Vagina (tissue), 2 donors: ENCODE results near the gene TUBE1. TPM values are rescaled to one million over a fixed set of nuclear protein-coding genes. Genes with fewer than 3 reads are reported as not detected.
"Not testable (repeated sequence)": the region's sequence is repeated elsewhere in the genome, so short reads cannot be mapped to it uniquely, and the experiment has no call there.

Source experiments
- DNase-seq, 2 donors: peaks; one replicate each; pipeline ENCODE4 v3.0.0-alpha.2; 2017; ENCODE audit errors: extremely low spot score in 2 of 2
- H3K27ac ChIP-seq: fragments of 200-600 bp; sonication (generic); one replicate; pipeline ENCODE4 v1.5.1; 2019
- H3K27me3 ChIP-seq: fragments of 200-600 bp; sonication (generic); one replicate; pipeline ENCODE4 v1.5.1; 2019
- H3K36me3 ChIP-seq, 2 donors: fragments of 200-600 bp; sonication (generic); one replicate each; pipeline ENCODE4 v1.5.1; 2017 to 2019
- H3K4me1 ChIP-seq: fragments of 200-600 bp; sonication (generic); one replicate; pipeline ENCODE4 v1.5.1; 2019
- H3K4me3 ChIP-seq, 2 donors: fragments of 200-600 bp; sonication (generic); 1 replicate in 1 of 2; 2 replicates in 1 of 2; pipeline ENCODE4 v1.5.1; 2016 to 2019
- H3K9me3 ChIP-seq: fragments of 200-600 bp; sonication (generic); one replicate; pipeline ENCODE4 v1.5.1; 2019
- POLR2A ChIP-seq, 2 donors: fragments of 450-650 bp; IDR thresholded peaks; one replicate each; pipeline ENCODE4 v1.6.1; 2017; ENCODE audit warnings: antibody characterized with exemption in 2 of 2, mild to moderate bottlenecking in 2 of 2, moderate library complexity in 2 of 2
- POLR2AphosphoS5 ChIP-seq, 2 donors: sonication (generic); formaldehyde crosslinking; IDR thresholded peaks; one replicate each; pipeline ENCODE4 v1.9.0; 2017; ENCODE audit warnings: antibody characterized with exemption in 2 of 2, mild to moderate bottlenecking in 2 of 2, low read depth in 1 of 2; ENCODE audit not compliant: insufficient read depth in 1 of 2
- intact Hi-C: fragments of 100-400 bp; cut with DNase I; formaldehyde crosslinking; loops from one replicate; pipeline ENCODE4 v1.15.1; 2023
- total RNA-seq: library from RNA; depleted of rRNA; stranded (reverse); fragments of >200 nt; gene quantifications from one replicate; pipeline ENCODE4 v1.2.3, GENCODE V29; 2016
- TF ChIP-seq, protein P1 (sequence below), 3 experiments: fragments of 450-650 bp in 2 of 3; fragments of 200-600 bp in 1 of 3; sonication (generic) in 1 of 3; IDR thresholded peaks; one replicate each; pipeline ENCODE4 v1.5.1; 2017 to 2019; ENCODE audit warnings: antibody characterized with exemption in 3 of 3, mild to moderate bottlenecking in 2 of 3, moderate library complexity in 2 of 3

TUBE1 gene
- total RNA-seq, 1 donor from 2014 or later, result 38.8 TPM

DNA sequence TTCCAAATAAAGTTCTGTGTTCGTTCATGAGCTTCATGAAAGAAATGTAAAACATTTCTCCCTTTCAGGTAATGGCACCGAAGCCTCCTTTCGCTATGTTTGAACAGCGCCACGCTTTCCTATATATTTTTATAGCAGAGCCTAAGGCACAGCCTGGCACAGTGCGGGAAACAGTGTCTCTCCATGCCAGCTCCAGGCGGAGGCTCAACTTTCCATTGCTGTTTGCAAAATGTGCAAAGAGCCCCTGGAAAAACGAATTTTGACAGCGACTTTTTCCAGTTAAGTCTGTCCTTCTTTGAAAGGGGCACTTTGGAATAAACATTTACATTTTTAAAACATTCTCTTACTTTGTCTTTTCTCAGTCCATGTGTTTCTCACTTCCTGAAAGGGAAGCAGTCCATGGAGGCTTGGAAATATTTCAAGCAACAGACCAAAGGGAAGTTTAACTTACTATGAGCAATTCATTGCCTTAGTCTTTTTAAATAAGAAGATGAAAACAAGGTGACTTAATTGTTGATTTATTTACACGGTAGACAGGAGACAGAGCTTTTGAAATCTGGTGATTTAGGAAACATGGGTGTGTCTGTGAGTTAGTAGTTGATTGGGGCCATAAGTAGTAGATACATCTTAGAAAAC lies 32.6 kb downstream of the TUBE1 start:
- Histone ChIP-seq H3K9me3 (no peaks in the 10 kb centered on the region), H3K36me3 (no peaks in the 10 kb centered on the region), H3K27ac (no peak overlapping the region), H3K4me3 (no peak overlapping the region), H3K4me1 (no peaks in the 10 kb centered on the region), H3K27me3 (no peaks in the 10 kb centered on the region)
- intact Hi-C loops, result loop anchor here (10.0 kb wide), 1 partner anchor 800 kb away; a partner anchor contains a TSS
- no peak for TF ChIP-seq POLR2A (IDR thresholded peaks at IDR 0.05)
- TF ChIP-seq, protein P1, sequence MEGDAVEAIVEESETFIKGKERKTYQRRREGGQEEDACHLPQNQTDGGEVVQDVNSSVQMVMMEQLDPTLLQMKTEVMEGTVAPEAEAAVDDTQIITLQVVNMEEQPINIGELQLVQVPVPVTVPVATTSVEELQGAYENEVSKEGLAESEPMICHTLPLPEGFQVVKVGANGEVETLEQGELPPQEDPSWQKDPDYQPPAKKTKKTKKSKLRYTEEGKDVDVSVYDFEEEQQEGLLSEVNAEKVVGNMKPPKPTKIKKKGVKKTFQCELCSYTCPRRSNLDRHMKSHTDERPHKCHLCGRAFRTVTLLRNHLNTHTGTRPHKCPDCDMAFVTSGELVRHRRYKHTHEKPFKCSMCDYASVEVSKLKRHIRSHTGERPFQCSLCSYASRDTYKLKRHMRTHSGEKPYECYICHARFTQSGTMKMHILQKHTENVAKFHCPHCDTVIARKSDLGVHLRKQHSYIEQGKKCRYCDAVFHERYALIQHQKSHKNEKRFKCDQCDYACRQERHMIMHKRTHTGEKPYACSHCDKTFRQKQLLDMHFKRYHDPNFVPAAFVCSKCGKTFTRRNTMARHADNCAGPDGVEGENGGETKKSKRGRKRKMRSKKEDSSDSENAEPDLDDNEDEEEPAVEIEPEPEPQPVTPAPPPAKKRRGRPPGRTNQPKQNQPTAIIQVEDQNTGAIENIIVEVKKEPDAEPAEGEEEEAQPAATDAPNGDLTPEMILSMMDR (IDR thresholded peaks at IDR 0.05), result no peak
- TF ChIP-seq POLR2AphosphoS5 (IDR thresholded peaks at IDR 0.05; ENCODE audit: insufficient read depth in 1 of 2, low read depth in 1 of 2), result no peak
- no peak for DNase-seq

- Histone ChIP-seq H3K9me3 (no peaks in the 10 kb centered on the region), H3K27me3 (no peaks in the 10 kb centered on the region), H3K27ac (no peak within 1 kb of the TSS), H3K4me3 (no peak within 1 kb of the TSS), H3K36me3 (no peaks in the 10 kb centered on the region), H3K4me1 (no peaks in the 10 kb centered on the region)
- TF ChIP-seq POLR2A (IDR thresholded peaks at IDR 0.05), result no peak
- no peak for TF ChIP-seq POLR2AphosphoS5 (IDR thresholded peaks at IDR 0.05; ENCODE audit: insufficient read depth in 1 of 2, low read depth in 1 of 2)
- TF ChIP-seq, protein P1 (IDR thresholded peaks at IDR 0.05), result no peak
- intact Hi-C loops, result loop anchor here (10.0 kb wide), 1 partner anchor 799 kb away; a partner anchor contains a TSS
- no peak for DNase-seq
These were observed 33.3 kb downstream of the TUBE1 start, which contains the start of gene CCN6 for GRCh38 chr6:112054001-112054400. Gene CCN6, plus strand, starts transcription at chr6:112054104. Its CDS starts 254 bp downstream, at chr6:112054358.

DNA sequence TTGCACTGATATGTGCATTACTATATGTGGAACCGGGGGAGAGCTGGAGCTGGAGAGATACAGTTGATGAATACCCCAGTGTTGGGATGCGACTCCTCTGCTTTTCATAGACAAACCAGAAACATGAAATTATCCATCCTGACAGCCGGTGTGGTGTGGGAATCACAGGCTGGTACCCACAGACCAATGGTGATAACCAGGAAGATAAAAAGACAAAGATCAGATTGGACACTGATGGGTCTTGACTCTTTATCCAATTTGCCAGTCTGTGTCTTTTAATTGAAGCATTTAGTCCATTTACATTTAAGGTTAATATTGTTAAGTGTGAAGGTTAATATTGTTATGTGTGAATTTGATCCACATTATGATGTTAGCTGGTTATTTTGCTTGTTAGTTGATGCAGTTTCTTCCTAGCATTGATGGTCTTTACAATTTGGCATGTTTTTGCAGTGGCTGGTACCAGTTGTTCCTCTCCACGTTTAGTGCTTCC lies 36.0 kb downstream of the TUBE1 start:
- intact Hi-C loops, result loop anchor here (10.0 kb wide), 1 partner anchor 796 kb away; a partner anchor contains a TSS
- not testable (repeated sequence) for H3K4me1 ChIP-seq, H3K4me3 ChIP-seq, H3K27ac ChIP-seq, H3K36me3 ChIP-seq, DNase-seq, H3K27me3 ChIP-seq, H3K9me3 ChIP-seq

GRCh38 chr6:112050429-112050828 lies 36.9 kb downstream of the TUBE1 start:
- DNase-seq, result no peak
- intact Hi-C loops, result loop anchor here (10.0 kb wide), 1 partner anchor 796 kb away; a partner anchor contains a TSS

GRCh38 chr6:112049996-112050395 lies 37.3 kb downstream of the TUBE1 start:
- Histone ChIP-seq H3K36me3 (no peaks in the 10 kb centered on the region), H3K4me1 (no peaks in the 10 kb centered on the region), H3K9me3 (no peaks in the 10 kb centered on the region), H3K4me3 (no peak overlapping the region), H3K27me3 (no peaks in the 10 kb centered on the region), H3K27ac (no peak overlapping the region)
- TF ChIP-seq POLR2AphosphoS5 (IDR thresholded peaks at IDR 0.05; ENCODE audit: insufficient read depth in 1 of 2, low read depth in 1 of 2), result no peak
- TF ChIP-seq, protein P1 (IDR thresholded peaks at IDR 0.05), result no peak
- no peak for TF ChIP-seq POLR2A (IDR thresholded peaks at IDR 0.05)
- intact Hi-C loops, result loop anchor here (10.0 kb wide), 1 partner anchor 795 kb away; a partner anchor contains a TSS
- DNase-seq, result no peak

More at GRCh38 chr6:112050429-112050828, 36.9 kb downstream of the TUBE1 start:
- H3K4me3 ChIP-seq, result no peak overlapping the region
- no peak overlapping the region for H3K27ac ChIP-seq
- H3K4me1 ChIP-seq, result no peaks in the 10 kb centered on the region
- TF ChIP-seq POLR2AphosphoS5 (IDR thresholded peaks at IDR 0.05; ENCODE audit: insufficient read depth in 1 of 2, low read depth in 1 of 2), result no peak
- TF ChIP-seq, protein P1 (IDR thresholded peaks at IDR 0.05), result no peak
- no peak for TF ChIP-seq POLR2A (IDR thresholded peaks at IDR 0.05)
- no peaks in the 10 kb centered on the region for H3K36me3 ChIP-seq
- no peaks in the 10 kb centered on the region for H3K27me3 ChIP-seq
- H3K9me3 ChIP-seq, result no peaks in the 10 kb centered on the region
